Activated CD4-positive, alpha-beta memory T cell treated with anti-CD3 and anti-CD28 coated beads for 36 hours (primary cell): Measurements from ENCODE around the gene NCS1. TPM values are rescaled to one million over a fixed set of nuclear protein-coding genes. Genes with fewer than 3 reads are reported as not detected.

ENCODE experiments used
- CTCF ChIA-PET: fragments of 350-600 bp; sonication (Branson Sonifier 250); formaldehyde crosslinking; loops from one replicate; lab custom pipeline; 2021; ENCODE audit warnings: antibody characterized with exemption, inconsistent platforms; lab: Charles Lee
- POLR2A ChIA-PET: fragments of 350-600 bp; sonication (Branson Sonifier 250); formaldehyde crosslinking; loops from one replicate; lab custom pipeline; 2021; ENCODE audit warnings: antibody characterized with exemption; lab: Charles Lee
- DNase-seq: peaks from one replicate; pipeline ENCODE4 v3.0.0-alpha.2; 2020
- H3K27ac Mint-ChIP-seq: one replicate; pipeline ENCODE4 v1.8.0; 2021; ENCODE audit warnings: mixed read lengths
- H3K27me3 Mint-ChIP-seq: one replicate; pipeline ENCODE4 v1.8.0; 2021; ENCODE audit warnings: mixed read lengths
- H3K36me3 Mint-ChIP-seq: one replicate; pipeline ENCODE4 v1.8.0; 2021; ENCODE audit warnings: mixed read lengths
- H3K4me1 Mint-ChIP-seq: one replicate; pipeline ENCODE4 v1.8.0; 2021; ENCODE audit warnings: low read depth, mixed read lengths
- H3K4me3 Mint-ChIP-seq: one replicate; pipeline ENCODE4 v1.8.0; 2021; ENCODE audit warnings: mild to moderate bottlenecking, mixed read lengths
- H3K9me3 Mint-ChIP-seq: one replicate; pipeline ENCODE4 v1.8.0; 2021; ENCODE audit warnings: mixed read lengths
- intact Hi-C: fragments of 100-400 bp; cut with micrococcal nuclease; formaldehyde crosslinking; loops from one replicate; pipeline ENCODE4 v1.15.1; 2023
- total RNA-seq, 2 experiments: library from RNA; stranded (reverse); gene quantifications; one replicate each; pipeline ENCODE4 v1.2.3, GENCODE V29; 2021

The NCS1 gene
- total RNA-seq, 2 experiments from 2014 or later = 26.8 to 29.1 TPM

GRCh38 chr9:130239363-130239695, 67.1 kb downstream of the NCS1 start:
- no peak for DNase-seq
- Mint-ChIP-seq H3K36me3 (no peaks in the 10 kb centered on the region), H3K27me3 (no peaks in the 10 kb centered on the region), H3K4me1 (peaks cover 39% of the 10 kb centered on the region), H3K27ac (no peak overlapping the region), H3K9me3 (no peaks in the 10 kb centered on the region), H3K4me3 (no peak overlapping the region)
- intact Hi-C loops = loop anchor here (1.0 to 2.0 kb wide), 3 partner anchors 111 to 353 kb away; no protein-coding TSS in a partner anchor
- POLR2A ChIA-PET = no interaction called here
- CTCF ChIA-PET = interaction anchor here (0.5 to 10.4 kb wide), 5 partner anchors 8 to 501 kb away, joined by 3 to 146 read pairs (median 5); no protein-coding TSS in a partner anchor

GRCh38 chr9:130239741-130240241, 67.6 kb downstream of the NCS1 start:
- peak overlapping the region; percentile 31 for H3K4me3 Mint-ChIP-seq
- no peaks in the 10 kb centered on the region for H3K27me3 Mint-ChIP-seq
- intact Hi-C loops = loop anchor here (1.0 to 5.0 kb wide), 5 partner anchors 111 to 402 kb away; partner anchors contain the start of genes C9orf78, FUBP3 and USP20
- H3K36me3 Mint-ChIP-seq = no peaks in the 10 kb centered on the region
- peaks cover 39% of the 10 kb centered on the region for H3K4me1 Mint-ChIP-seq
- ChIA-PET POLR2A (interaction anchor here (1.3 kb wide), 1 partner anchor 111 kb away, joined by 8 read pairs; no protein-coding TSS in a partner anchor), CTCF (interaction anchor here (1.4 to 10.4 kb wide), 3 partner anchors 112 to 502 kb away, joined by 4 to 146 read pairs (median 6); no protein-coding TSS in a partner anchor)
- DNase-seq = peak; percentile 72
- no peaks in the 10 kb centered on the region for H3K9me3 Mint-ChIP-seq
- peak overlapping the region; percentile 61 for H3K27ac Mint-ChIP-seq

GRCh38 chr9:130240410-130241197, 68.4 kb downstream of the NCS1 start:
- POLR2A ChIA-PET = interaction anchor here (0.8 to 1.3 kb wide), 2 partner anchors 112 to 133 kb away, joined by 4 to 8 read pairs; no protein-coding TSS in a partner anchor
- Mint-ChIP-seq H3K36me3 (no peaks in the 10 kb centered on the region), H3K27ac (peak overlapping the region; percentile 4), H3K27me3 (no peaks in the 10 kb centered on the region), H3K9me3 (no peaks in the 10 kb centered on the region), H3K4me3 (no peak overlapping the region), H3K4me1 (peaks cover 39% of the 10 kb centered on the region)
- DNase-seq = peak; percentile 58
- CTCF ChIA-PET = interaction anchor here (0.7 to 10.4 kb wide), 6 partner anchors 112 to 503 kb away, joined by 3 to 146 read pairs (median 4); no protein-coding TSS in a partner anchor
- intact Hi-C loops = loop anchor here (5.0 kb wide), 2 partner anchors 337 to 403 kb away; partner anchors contain the start of genes C9orf78, FUBP3 and USP20

GRCh38 chr9:130241198-130241535, 69.0 kb downstream of the NCS1 start:
- ChIA-PET POLR2A (interaction anchor here (0.8 to 1.3 kb wide), 2 partner anchors 113 to 134 kb away, joined by 4 to 8 read pairs; no protein-coding TSS in a partner anchor), CTCF (interaction anchor here (0.9 to 10.4 kb wide), 3 partner anchors 135 to 170 kb away, joined by 3 to 146 read pairs (median 3); no protein-coding TSS in a partner anchor)
- intact Hi-C loops = loop anchor here (5.0 kb wide), 2 partner anchors 336 to 404 kb away; partner anchors contain the start of genes C9orf78, FUBP3 and USP20

GRCh38 chr9:130242270-130243014, 70.2 kb downstream of the NCS1 start:
- Mint-ChIP-seq H3K4me1 (peaks cover 34% of the 10 kb centered on the region), H3K27me3 (no peaks in the 10 kb centered on the region), H3K27ac (peak overlapping the region; percentile 7), H3K9me3 (no peaks in the 10 kb centered on the region), H3K4me3 (peak overlapping the region; percentile 53), H3K36me3 (no peaks in the 10 kb centered on the region)
- ChIA-PET POLR2A (no interaction called here), CTCF (interaction anchor here (0.6 to 10.4 kb wide), 14 partner anchors 9 to 438 kb away, joined by 3 to 146 read pairs (median 4); no protein-coding TSS in a partner anchor)
- DNase-seq = no peak
- intact Hi-C loops = loop anchor here (5.0 kb wide), 2 partner anchors 335 to 405 kb away; partner anchors contain the start of genes C9orf78, FUBP3 and USP20

More at GRCh38 chr9:130241198-130241535, 69.0 kb downstream of the NCS1 start:
- Mint-ChIP-seq H3K4me1 (peaks cover 34% of the 10 kb centered on the region), H3K27ac (no peak overlapping the region), H3K36me3 (no peaks in the 10 kb centered on the region), H3K27me3 (no peaks in the 10 kb centered on the region), H3K4me3 (no peak overlapping the region), H3K9me3 (no peaks in the 10 kb centered on the region)
- DNase-seq = no peak

- Mint-ChIP-seq H3K4me3 (peak overlapping the region; percentile 53), H3K4me1 (peaks cover 32% of the 10 kb centered on the region), H3K27ac (peak overlapping the region; percentile 7), H3K36me3 (no peaks in the 10 kb centered on the region), H3K27me3 (no peaks in the 10 kb centered on the region), H3K9me3 (no peaks in the 10 kb centered on the region)
- POLR2A ChIA-PET = interaction anchor here (0.5 kb wide), 1 partner anchor 112 kb away, joined by 3 read pairs; no protein-coding TSS in a partner anchor
- peak; percentile 88 for DNase-seq
- CTCF ChIA-PET = interaction anchor here (0.5 to 10.4 kb wide), 17 partner anchors 9 to 1038 kb away, joined by 3 to 146 read pairs (median 3); no protein-coding TSS in a partner anchor
- intact Hi-C loops = loop anchor here (5.0 kb wide), 2 partner anchors 334 to 406 kb away; partner anchors contain the start of genes C9orf78, FUBP3 and USP20
Measured at GRCh38 chr9:130243015-130243881, 71.0 kb downstream of the NCS1 start.

GRCh38 chr9:130243882-130244170, 71.6 kb downstream of the NCS1 start:
- no peak for DNase-seq
- Mint-ChIP-seq H3K27me3 (no peaks in the 10 kb centered on the region), H3K4me3 (no peak overlapping the region), H3K36me3 (no peaks in the 10 kb centered on the region), H3K9me3 (no peaks in the 10 kb centered on the region), H3K4me1 (peaks cover 30% of the 10 kb centered on the region), H3K27ac (no peak overlapping the region)
- intact Hi-C loops = loop anchor here (5.0 kb wide), 2 partner anchors 333 to 407 kb away; partner anchors contain the start of genes C9orf78, FUBP3 and USP20
- POLR2A ChIA-PET = interaction anchor here (0.5 kb wide), 1 partner anchor 113 kb away, joined by 3 read pairs; no protein-coding TSS in a partner anchor
- CTCF ChIA-PET = interaction anchor here (0.6 to 10.4 kb wide), 8 partner anchors 8 to 137 kb away, joined by 3 to 146 read pairs (median 6); no protein-coding TSS in a partner anchor

GRCh38 chr9:130244548-130245165, 72.5 kb downstream of the NCS1 start:
- Mint-ChIP-seq H3K27ac (no peak overlapping the region), H3K4me1 (peaks cover 23% of the 10 kb centered on the region), H3K36me3 (no peaks in the 10 kb centered on the region), H3K4me3 (no peak overlapping the region), H3K27me3 (no peaks in the 10 kb centered on the region), H3K9me3 (no peaks in the 10 kb centered on the region)
- CTCF ChIA-PET = interaction anchor here (0.6 to 10.4 kb wide), 8 partner anchors 8 to 138 kb away, joined by 3 to 146 read pairs (median 6); no protein-coding TSS in a partner anchor
- POLR2A ChIA-PET = no interaction called here
- intact Hi-C loops = loop anchor here (5.0 kb wide), 2 partner anchors 333 to 407 kb away; partner anchors contain the start of genes C9orf78, FUBP3 and USP20
- DNase-seq = no peak

- ChIA-PET CTCF (interaction anchor here (1.3 to 2.5 kb wide), 4 partner anchors 9 to 507 kb away, joined by 3 to 10 read pairs (median 6); no protein-coding TSS in a partner anchor), POLR2A (no interaction called here)
- no peak overlapping the region for H3K27ac Mint-ChIP-seq
- H3K27me3 Mint-ChIP-seq = peaks cover 2% of the 10 kb centered on the region
- DNase-seq = no peak
- H3K9me3 Mint-ChIP-seq = no peaks in the 10 kb centered on the region
- intact Hi-C loops = no loop called here
- no peaks in the 10 kb centered on the region for H3K36me3 Mint-ChIP-seq
- H3K4me1 Mint-ChIP-seq = peaks cover 14% of the 10 kb centered on the region
- no peak overlapping the region for H3K4me3 Mint-ChIP-seq
Measured at GRCh38 chr9:130245474-130245873, 73.3 kb downstream of the NCS1 start.

- intact Hi-C loops = no loop called here
- H3K36me3 Mint-ChIP-seq = no peaks in the 10 kb centered on the region
- DNase-seq = no peak
- H3K4me3 Mint-ChIP-seq = no peak overlapping the region
- peaks cover 2% of the 10 kb centered on the region for H3K27me3 Mint-ChIP-seq
- ChIA-PET CTCF (interaction anchor here (1.3 to 2.5 kb wide), 5 partner anchors 8 to 508 kb away, joined by 3 to 10 read pairs (median 5); no protein-coding TSS in a partner anchor), POLR2A (no interaction called here)
- no peak overlapping the region for H3K27ac Mint-ChIP-seq
- H3K4me1 Mint-ChIP-seq = peaks cover 9% of the 10 kb centered on the region
- no peaks in the 10 kb centered on the region for H3K9me3 Mint-ChIP-seq
Measured at GRCh38 chr9:130246126-130246525, 73.9 kb downstream of the NCS1 start.
